Pancreas (tissue), 10 donors: ENCODE results near the gene FBXO4. TPM values are rescaled to one million over a fixed set of nuclear protein-coding genes. Genes with fewer than 3 reads are reported as not detected.
"Not testable (repeated sequence)": the region's sequence is repeated elsewhere in the genome, so short reads cannot be mapped to it uniquely, and the experiment has no call there.

Experiments
- ATAC-seq, 4 donors: fragments of 200-7000 bp; cut with Tn5 transposase; one replicate each; pipeline versions ENCODE4 v1.8.0 to v1.9.1; 2020; ENCODE audit warnings: mild to moderate bottlenecking in 4 of 4, moderate library complexity in 4 of 4
- DNase-seq, 6 donors: peaks; one replicate each; pipeline ENCODE4 v3.0.0-alpha.2; 2020
- FAIRE-seq: peaks from 2 replicates; lab custom pipeline; 2012; peaks lifted over from hg19 to GRCh38; lab: Jason Lieb, UNC
- H3K27ac ChIP-seq, 4 donors: fragments of 200-600 bp; sonication (generic); 1 replicate in 3 of 4; 2 replicates in 1 of 4; pipeline versions ENCODE4 v1.5.0 to v1.8.0; 2020
- H3K27me3 ChIP-seq, 4 donors: fragments of 200-600 bp; one replicate each; pipeline ENCODE4 v1.8.0; 2021
- H3K36me3 ChIP-seq, 3 donors: fragments of 200-600 bp; sonication (generic) in 1 of 3; one replicate each; pipeline versions ENCODE4 v1.5.0 to v1.8.0; 2020 to 2021
- H3K4me1 ChIP-seq, 3 donors: fragments of 200-600 bp; one replicate each; pipeline ENCODE4 v1.8.0; 2021
- H3K4me3 ChIP-seq, 4 donors: fragments of 200-600 bp; sonication (generic) in 2 of 4; one replicate each; pipeline versions ENCODE4 v1.5.0 to v1.8.0; 2020 to 2021
- H3K9me3 ChIP-seq, 4 donors: fragments of 200-600 bp; one replicate each; pipeline ENCODE4 v1.8.0; 2021
- CTCF ChIP-seq, 4 donors: fragments of 200-600 bp; sonication (generic) in 3 of 4; IDR thresholded peaks; one replicate each; pipeline versions ENCODE4 v1.5.0 to v1.8.0; 2021; ENCODE audit warnings: antibody characterized with exemption in 4 of 4
- WGBS, 2 donors: extraction: QIAGEN DNeasy Blood & Tissue Kit; methylation state at CpG; one replicate each; pipeline ENCODE4 v1.1.7; 2013; 5-methylcytosine and 5-hydroxymethylcytosine counted together
- intact Hi-C, 3 donors: fragments of 100-400 bp; cut with DNase I; formaldehyde crosslinking; loops; one replicate each; pipeline versions ENCODE4 v1.11.1 to v1.14.2; 2022
- polyA plus RNA-seq, 2 donors: library from polyadenylated mRNA; stranded (reverse); fragments of 200-250 nt; gene quantifications; one replicate each; pipeline ENCODE4 v1.2.3, GENCODE V29; 2013
- total RNA-seq, 6 donors: library from RNA; stranded (reverse); fragmentation: NEBNext Ultra II Directional in 4 of 6; extraction: Animal tissue kit (Norgen Biotek cat#: 25700) in 4 of 6; gene quantifications; one replicate each; pipeline versions ENCODE4 v1.2.1 to v1.2.4, GENCODE V29; 2021 to 2023
- donor health status: healthy with polysubstance abuse.
- donor health status: DM: no; HTN: no; CAD: no; lungs with moderate emphysema.
- donor health status: DM: no; HTN: no; CAD: no.
- donor health status: control.
- donor health status: control.
- donor health status: Bipolar disorder and iron deficiency.
- donor health status: DM: yes; HTN: yes; CAD: no.
- donor health status: DM: no; HTN: no; CAD: no.
- donor health status: DM: no; HTN: no; CAD: no.
- donor health status: DM: yes; HTN: yes; CAD: no.

Gene FBXO4
- total and polyA plus RNA-seq, 8 donors: 6.8 to 12.6 (median 9.7) TPM

GRCh38 chr5:41927604-41928003 is 2.5 kb downstream of the FBXO4 start:
- Histone ChIP-seq H3K27ac (no peak overlapping the region), H3K27me3 (no peaks in the 10 kb centered on the region), H3K36me3 (no peaks in the 10 kb centered on the region), H3K9me3 (no peaks in the 10 kb centered on the region), H3K4me3 (no peak overlapping the region), H3K4me1 (peaks cover 0 to 11% (median 10%) of the 10 kb centered on the region in 3 donors)
- WGBS, 2 donors: 94 to 97% methylated on average over 4 of the region's 4 CpGs
- no peak for FAIRE-seq
- no peak for ATAC-seq
- no peak for TF ChIP-seq CTCF (IDR thresholded peaks at IDR 0.05)
- DNase-seq: no peak
- intact Hi-C loops: no loop called here

GRCh38 chr5:41929035-41929434 is 4.0 kb downstream of the FBXO4 start:
- H3K4me1 ChIP-seq: peaks cover 0 to 11% (median 10%) of the 10 kb centered on the region in 3 donors
- H3K27me3 ChIP-seq: no peaks in the 10 kb centered on the region
- DNase-seq (no peak), FAIRE-seq (no peak), ATAC-seq (no peak)
- intact Hi-C loops: no loop called here
- no peak for TF ChIP-seq CTCF (IDR thresholded peaks at IDR 0.05)
- H3K9me3 ChIP-seq: no peaks in the 10 kb centered on the region
- peaks cover 0 to under 1% (median under 1%) of the 10 kb centered on the region in 3 donors for H3K36me3 ChIP-seq
- H3K27ac ChIP-seq: no peak overlapping the region
- no peak overlapping the region for H3K4me3 ChIP-seq

GRCh38 chr5:41932770-41933169 is 7.7 kb downstream of the FBXO4 start:
- Histone ChIP-seq H3K27me3 (no peaks in the 10 kb centered on the region), H3K36me3 (peaks cover 0 to 19% (median 4%) of the 10 kb centered on the region in 3 donors), H3K27ac (no peak overlapping the region), H3K9me3 (no peaks in the 10 kb centered on the region), H3K4me3 (no peak overlapping the region), H3K4me1 (no peaks in the 10 kb centered on the region)
- 90 to 93% methylated on average over 2 of the region's 2 CpGs for WGBS, 2 donors
- ATAC-seq (no peak), FAIRE-seq (no peak), DNase-seq (no peak)
- no peak for TF ChIP-seq CTCF (IDR thresholded peaks at IDR 0.05)
- intact Hi-C loops: no loop called here

GRCh38 chr5:41935544-41935943 is 10.5 kb downstream of the FBXO4 start:
- TF ChIP-seq CTCF (IDR thresholded peaks at IDR 0.05): no peak
- FAIRE-seq: no peak
- H3K4me3 ChIP-seq: no peak overlapping the region
- intact Hi-C loops: no loop called here
- H3K4me1 ChIP-seq: no peaks in the 10 kb centered on the region
- H3K27me3 ChIP-seq: no peaks in the 10 kb centered on the region
- no peaks in the 10 kb centered on the region for H3K9me3 ChIP-seq
- no peak overlapping the region for H3K27ac ChIP-seq
- no peak for ATAC-seq
- no peak for DNase-seq
- peaks cover 0 to 27% (median 4%) of the 10 kb centered on the region in 3 donors for H3K36me3 ChIP-seq

GRCh38 chr5:41940641-41941040 is 15.6 kb downstream of the FBXO4 start:
- no peak for ATAC-seq
- H3K27ac ChIP-seq: no peak overlapping the region
- FAIRE-seq: no peak
- H3K4me1 ChIP-seq: no peaks in the 10 kb centered on the region
- no peak for DNase-seq
- H3K9me3 ChIP-seq: no peaks in the 10 kb centered on the region
- 91 to 95% methylated on average over 1 of the region's 1 CpG for WGBS, 2 donors
- H3K27me3 ChIP-seq: no peaks in the 10 kb centered on the region
- intact Hi-C loops: no loop called here
- H3K36me3 ChIP-seq: peaks cover 0 to 12% (median 0%) of the 10 kb centered on the region in 3 donors
- H3K4me3 ChIP-seq: no peak overlapping the region
- no peak for TF ChIP-seq CTCF (IDR thresholded peaks at IDR 0.05)

- FAIRE-seq, ATAC-seq, H3K4me3 ChIP-seq, intact Hi-C loops, H3K27ac ChIP-seq, DNase-seq, H3K9me3 ChIP-seq, H3K27me3 ChIP-seq, H3K4me1 ChIP-seq, H3K36me3 ChIP-seq: not testable (repeated sequence)
- 80 to 85% methylated on average over 7 of the region's 7 CpGs for WGBS, 2 donors
Observed at GRCh38 chr5:41945332-41945955, 20.4 kb downstream of the FBXO4 start.
